ENCODE measurements around the gene S100B.

S100B gene

GRCh38 chr21:46636181-46636512, 31.3 kb upstream of the S100B start:
- TF ChIP-seq CTCF (conservative IDR thresholded peaks at IDR 0.05; ENCODE audit: low read depth, low read length) = no peak
- Histone ChIP-seq H3K4me3 (IDR thresholded peaks at IDR 0.05; ENCODE audit: insufficient read depth, low read depth, low read length) (no peak overlapping the region), H3K27ac (no peak overlapping the region; the same call in 1 of the 2 replicates), H4K20me1 (ENCODE audit: insufficient read depth) (no peaks in the 10 kb centered on the region), H2AFZ (ENCODE audit: low read depth) (peak overlapping the region; percentile 73; the same call in 1 of the 2 replicates), H3K4me2 (peak overlapping the region; percentile 65), H3K9ac (peak overlapping the region; percentile 95; the same call in 1 of the 2 replicates), H3K27me3 (ENCODE audit: insufficient read depth, low read depth) (no peaks in the 10 kb centered on the region), H3K36me3 (ENCODE audit: insufficient read depth) (no peaks in the 10 kb centered on the region), H3K4me1 (ENCODE audit: low read depth, poor library complexity, severe bottlenecking) (peaks cover 29% of the 10 kb centered on the region), H3K79me2 (ENCODE audit: insufficient read depth, low read depth) (no peaks in the 10 kb centered on the region)

GRCh38 chr21:46635324-46636180, 30.7 kb upstream of the S100B start, which contains the start of gene PRMT2:
PRMT2 (plus strand) TSS chr21:46635674; CDS start chr21:46636952, 1,278 bp downstream.
- Histone ChIP-seq H3K9ac (peak within 1 kb of the TSS; percentile 95), H2AFZ (ENCODE audit: low read depth) (peak within 1 kb of the TSS; percentile 73), H3K79me2 (ENCODE audit: insufficient read depth, low read depth) (no peaks in the 10 kb centered on the region), H3K36me3 (ENCODE audit: insufficient read depth) (no peaks in the 10 kb centered on the region), H3K4me2 (peak within 1 kb of the TSS; percentile 65), H3K27me3 (ENCODE audit: insufficient read depth, low read depth) (no peaks in the 10 kb centered on the region), H4K20me1 (ENCODE audit: insufficient read depth) (no peaks in the 10 kb centered on the region), H3K4me1 (ENCODE audit: low read depth, poor library complexity, severe bottlenecking) (peaks cover 29% of the 10 kb centered on the region), H3K27ac (peak within 1 kb of the TSS; percentile 91), H3K4me3 (IDR thresholded peaks at IDR 0.05; ENCODE audit: insufficient read depth, low read depth, low read length) (no peak within 1 kb of the TSS)
- TF ChIP-seq CTCF (conservative IDR thresholded peaks at IDR 0.05; ENCODE audit: low read depth, low read length) = no peak

GRCh38 chr21:46634966-46635323, 30.1 kb upstream of the S100B start:
- H2AFZ ChIP-seq (ENCODE audit: low read depth) = peak overlapping the region; percentile 73
- H3K27ac ChIP-seq = peak overlapping the region; percentile 91
- H4K20me1 ChIP-seq (ENCODE audit: insufficient read depth) = no peaks in the 10 kb centered on the region
- H3K4me2 ChIP-seq = peak overlapping the region; percentile 56
- peaks cover 29% of the 10 kb centered on the region for H3K4me1 ChIP-seq (ENCODE audit: low read depth, poor library complexity, severe bottlenecking)
- TF ChIP-seq CTCF (conservative IDR thresholded peaks at IDR 0.05; ENCODE audit: low read depth, low read length) = no peak
- H3K27me3 ChIP-seq (ENCODE audit: insufficient read depth, low read depth) = no peaks in the 10 kb centered on the region
- peak overlapping the region; percentile 95 for H3K9ac ChIP-seq
- no peaks in the 10 kb centered on the region for H3K36me3 ChIP-seq (ENCODE audit: insufficient read depth)
- H3K4me3 ChIP-seq (IDR thresholded peaks at IDR 0.05; ENCODE audit: insufficient read depth, low read depth, low read length) = no peak overlapping the region
- H3K79me2 ChIP-seq (ENCODE audit: insufficient read depth, low read depth) = no peaks in the 10 kb centered on the region

GRCh38 chr21:46634427-46634826, 29.5 kb upstream of the S100B start:
- Histone ChIP-seq H3K27me3 (ENCODE audit: insufficient read depth, low read depth) (no peaks in the 10 kb centered on the region), H3K4me3 (IDR thresholded peaks at IDR 0.05; ENCODE audit: insufficient read depth, low read depth, low read length) (no peak overlapping the region)

More at GRCh38 chr21:46634427-46634826, 29.5 kb upstream of the S100B start:
- H3K27ac ChIP-seq = peak overlapping the region; percentile 91
- no peak for TF ChIP-seq CTCF (conservative IDR thresholded peaks at IDR 0.05; ENCODE audit: low read depth, low read length)
- H2AFZ ChIP-seq (ENCODE audit: low read depth) = peak overlapping the region; percentile 73
- peak overlapping the region; percentile 56 for H3K4me2 ChIP-seq
- H3K9ac ChIP-seq = peak overlapping the region; percentile 95
- peaks cover 29% of the 10 kb centered on the region for H3K4me1 ChIP-seq (ENCODE audit: low read depth, poor library complexity, severe bottlenecking)
- H4K20me1 ChIP-seq (ENCODE audit: insufficient read depth) = no peaks in the 10 kb centered on the region
- H3K79me2 ChIP-seq (ENCODE audit: insufficient read depth, low read depth) = no peaks in the 10 kb centered on the region
- H3K36me3 ChIP-seq (ENCODE audit: insufficient read depth) = no peaks in the 10 kb centered on the region
